K562 (cell line): ENCODE measurements around the gene ANXA7. TPM values are rescaled to one million over a fixed set of nuclear protein-coding genes. Genes with fewer than 3 reads are reported as not detected.
A peak's percentile ranks its signal among the peaks of the same experiment; 100 is the strongest.

Experiments used
- ATF7 ChIP-seq: fragments of 450-650 bp; IDR thresholded peaks from 2 replicates; pipeline ENCODE4 v1.7.1; 2014; ENCODE audit warnings: mild to moderate bottlenecking, moderate library complexity
- C11orf30 ChIP-seq: fragments of 450-650 bp; IDR thresholded peaks from 2 replicates; pipeline ENCODE4 v1.6.1; 2016; ENCODE audit warnings: low read depth, mild to moderate bottlenecking
- CBFA2T2 ChIP-seq: fragments of 450-650 bp; conservative IDR thresholded peaks from 2 replicates; pipeline ENCODE4 v1.6.1; 2017; ENCODE audit warnings: mild to moderate bottlenecking
- CEBPG ChIP-seq, 3 experiments: fragments of 200-800 bp in 1 of 3; sonication (Bioruptor generic) in 1 of 3; sonication (generic) in 1 of 3; formaldehyde crosslinking in 1 of 3; IDR thresholded peaks in 2 of 3; conservative IDR thresholded peaks in 1 of 3; 2 replicates each; pipeline versions ENCODE4 v1.6.1 to v1.8.0; 2016 to 2022; ENCODE audit warnings: missing compliant biosample characterization in 2 of 3, missing genetic modification characterization in 2 of 3, mild to moderate bottlenecking in 1 of 3, missing genetic modification reagents in 1 of 3
- FUS ChIP-seq: fragments of 200-400 bp; formaldehyde crosslinking; optimal IDR thresholded peaks from 2 replicates; pipeline ENCODE3; 2017; ENCODE audit warnings: low read depth, low read length
- HMG20A ChIP-seq: fragments of 450-650 bp; formaldehyde crosslinking; conservative IDR thresholded peaks from 2 replicates; pipeline ENCODE4 v1.4.0; 2020; ENCODE audit warnings: mild to moderate bottlenecking, mixed read lengths
- HNRNPL ChIP-seq: fragments of 200-400 bp; formaldehyde crosslinking; IDR thresholded peaks from 2 replicates; pipeline ENCODE4 v1.6.1; 2017; ENCODE audit warnings: low read depth, mild to moderate bottlenecking, low read length
- HOXB6 ChIP-seq: fragments of 250-450 bp; sonication (Bioruptor Pico); IDR thresholded peaks from 2 replicates; pipeline ENCODE4 v1.5.1; 2022; ENCODE audit warnings: mild to moderate bottlenecking, borderline replicate concordance
- IFI16 ChIP-seq: fragments of 250-450 bp; sonication (Bioruptor Pico); IDR thresholded peaks from 2 replicates; pipeline ENCODE4 v2.1.2; 2022; ENCODE audit warnings: mild to moderate bottlenecking, inconsistent platforms
- KLF13 ChIP-seq: fragments of 450-650 bp; IDR thresholded peaks from 2 replicates; pipeline ENCODE4 v1.6.1; 2016; ENCODE audit warnings: missing genetic modification characterization, low read depth, mild to moderate bottlenecking, missing compliant biosample characterization, moderate library complexity, borderline replicate concordance
- KLF16 ChIP-seq: IDR thresholded peaks from 2 replicates; pipeline ENCODE4 v1.6.1; 2016; ENCODE audit warnings: antibody characterized with exemption
- L3MBTL2 ChIP-seq: fragments of 450-650 bp; IDR thresholded peaks from 2 replicates; pipeline ENCODE4 v1.6.1; 2016; ENCODE audit warnings: mild to moderate bottlenecking, moderate library complexity
- MECOM ChIP-seq: fragments of 250-450 bp; sonication (Bioruptor Pico); IDR thresholded peaks from 2 replicates; pipeline ENCODE4 v1.8.0; 2022; ENCODE audit warnings: inconsistent platforms
- MLX ChIP-seq, 2 experiments: fragments of 450-650 bp in 1 of 2; sonication (generic) in 1 of 2; formaldehyde crosslinking; conservative IDR thresholded peaks; 2 replicates each; pipeline versions ENCODE4 v1.4.0 to v1.8.1; 2020 to 2022; ENCODE audit warnings: mild to moderate bottlenecking in 1 of 2, missing genetic modification reagents in 1 of 2
- OTX1 ChIP-seq: fragments of 450-650 bp; formaldehyde crosslinking; IDR thresholded peaks from 2 replicates; pipeline ENCODE4 v1.4.0; 2022; ENCODE audit warnings: mild to moderate bottlenecking
- POLR2B ChIP-seq: fragments of 450-650 bp; IDR thresholded peaks from 2 replicates; pipeline ENCODE4 v1.6.1; 2018; ENCODE audit warnings: low read depth; ENCODE audit not compliant: partially characterized antibody
- POLR2H ChIP-seq: IDR thresholded peaks from 2 replicates; pipeline ENCODE4 v1.6.1; 2016; ENCODE audit warnings: missing genetic modification characterization, low read depth, mild to moderate bottlenecking, control low read depth, missing compliant biosample characterization, moderate library complexity
- RHOXF2B ChIP-seq: fragments of 250-450 bp; sonication (Bioruptor Pico); conservative IDR thresholded peaks from 2 replicates; pipeline ENCODE4 v1.5.1; 2021
- TFE3 ChIP-seq: fragments of 450-650 bp; formaldehyde crosslinking; IDR thresholded peaks from 2 replicates; pipeline ENCODE4 v1.4.0; 2020; ENCODE audit warnings: mild to moderate bottlenecking, mixed read lengths
- ZBTB1 ChIP-seq: sonication (generic); formaldehyde crosslinking; IDR thresholded peaks from 2 replicates; pipeline ENCODE4 v1.8.1; 2023; ENCODE audit warnings: missing genetic modification reagents, low read depth, mild to moderate bottlenecking, borderline replicate concordance
- ZC3H11A ChIP-seq: IDR thresholded peaks from 2 replicates; pipeline ENCODE4 v1.6.1; 2012; ENCODE audit warnings: low read depth, low read length, improper control_type of control experiment
- ZNF707 ChIP-seq: fragments of 250-450 bp; sonication (Bioruptor Pico); conservative IDR thresholded peaks from 2 replicates; pipeline ENCODE4 v1.8.0; 2022; ENCODE audit warnings: inconsistent platforms, mild to moderate bottlenecking, moderate library complexity
- polyA plus RNA-seq, 8 experiments: library from polyadenylated mRNA; depleted of rRNA in 4 of 8; stranded (reverse) in 5 of 8; unstranded in 3 of 8; fragments of >200 nt; fragmentation: Nextera tagmentation in 2 of 8; fragmentation: Illumina TruSeq in 1 of 8; extraction: Ambion mirVana in 2 of 8; extraction: Trizol in 1 of 8; gene quantifications; 2 replicates each; pipeline versions ENCODE4 v1.2.1 to v1.2.3, GENCODE V29; 2011 to 2014; ENCODE audit warnings: inconsistent platforms in 1 of 8, missing spikeins in 1 of 8
- total RNA-seq, 7 experiments: library from RNA; depleted of rRNA in 6 of 7; stranded (reverse); fragments of >200 nt in 6 of 7; fragmentation: Illumina TruSeq in 2 of 7; extraction: Trizol in 2 of 7; gene quantifications; 2 replicates each; pipeline versions ENCODE4 v1.2.1 to v1.2.3, GENCODE V29; 2011 to 2021; ENCODE audit warnings: low replicate concordance in 1 of 7
- TF ChIP-seq, protein P1 (sequence below): fragments of 250-450 bp; sonication (Bioruptor Pico); IDR thresholded peaks from 2 replicates; pipeline ENCODE4 v1.8.0; 2021; ENCODE audit warnings: borderline replicate concordance, mild to moderate bottlenecking, moderate library complexity; ENCODE audit not compliant: poor library complexity, severe bottlenecking
- TF ChIP-seq, protein P2 (sequence below): fragments of 450-650 bp; conservative IDR thresholded peaks from 2 replicates; pipeline ENCODE4 v1.6.1; 2016; ENCODE audit warnings: missing genetic modification characterization, low read depth, mild to moderate bottlenecking, control low read depth, missing compliant biosample characterization

The ANXA7 gene
- total and polyA plus RNA-seq, 9 of the 15 experiments (the other 6 are each of a cell fraction or from before 2014, with no cell fraction given), result 81.6 to 157 (median 122) TPM

- TF ChIP-seq MLX (CRISPR knock-in tag; conservative IDR thresholded peaks at IDR 0.05) (no peak), OTX1 (CRISPR knock-in tag) (no peak), HOXB6 (CRISPR knock-in tag) (no peak), POLR2H (no peak), ZNF707 (CRISPR knock-in tag) (no peak), MECOM (peak; percentile 58; the same call in 1 of the 2 replicates), ZC3H11A (no peak), IFI16 (CRISPR knock-in tag) (no peak), ATF7 (peak; percentile 90), ZBTB1 (CRISPR knock-in tag) (no peak), KLF13 (tag) (no peak), CEBPG (CRISPR knock-in tag; IDR thresholded peaks at IDR 0.05) (no peak), CEBPG (tag; conservative IDR thresholded peaks at IDR 0.05 in 1 of 2, IDR thresholded peaks at IDR 0.05 in 1 of 2) (no peak; a peak in 1 of 4 replicates), TFE3 (CRISPR knock-in tag) (no peak), HNRNPL (no peak), KLF16 (peak; percentile 99), POLR2B (no peak), L3MBTL2 (peak; percentile 37), C11orf30 (peak; percentile 82), FUS (no peak), CBFA2T2 (peak; percentile 100), HMG20A (CRISPR knock-in tag) (no peak; the same call in 1 of the 2 replicates), RHOXF2B (CRISPR knock-in tag) (0 out of 2 replicates have a peak, but pooled peaks have one; percentile 44)
- TF ChIP-seq, protein P1, sequence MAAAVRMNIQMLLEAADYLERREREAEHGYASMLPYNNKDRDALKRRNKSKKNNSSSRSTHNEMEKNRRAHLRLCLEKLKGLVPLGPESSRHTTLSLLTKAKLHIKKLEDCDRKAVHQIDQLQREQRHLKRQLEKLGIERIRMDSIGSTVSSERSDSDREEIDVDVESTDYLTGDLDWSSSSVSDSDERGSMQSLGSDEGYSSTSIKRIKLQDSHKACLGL (CRISPR knock-in tag), result no peak
- TF ChIP-seq, protein P2, sequence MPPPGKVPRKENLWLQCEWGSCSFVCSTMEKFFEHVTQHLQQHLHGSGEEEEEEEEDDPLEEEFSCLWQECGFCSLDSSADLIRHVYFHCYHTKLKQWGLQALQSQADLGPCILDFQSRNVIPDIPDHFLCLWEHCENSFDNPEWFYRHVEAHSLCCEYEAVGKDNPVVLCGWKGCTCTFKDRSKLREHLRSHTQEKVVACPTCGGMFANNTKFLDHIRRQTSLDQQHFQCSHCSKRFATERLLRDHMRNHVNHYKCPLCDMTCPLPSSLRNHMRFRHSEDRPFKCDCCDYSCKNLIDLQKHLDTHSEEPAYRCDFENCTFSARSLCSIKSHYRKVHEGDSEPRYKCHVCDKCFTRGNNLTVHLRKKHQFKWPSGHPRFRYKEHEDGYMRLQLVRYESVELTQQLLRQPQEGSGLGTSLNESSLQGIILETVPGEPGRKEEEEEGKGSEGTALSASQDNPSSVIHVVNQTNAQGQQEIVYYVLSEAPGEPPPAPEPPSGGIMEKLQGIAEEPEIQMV (tag), result no peak
Measured at GRCh38 chr10:73456187-73456890, 42.5 kb upstream of the ANXA7 start (continued).
